Esophagus (tissue), 2 donors: ENCODE measurements around the gene ZBP1. TPM values are rescaled to one million over a fixed set of nuclear protein-coding genes. Genes with fewer than 3 reads are reported as not detected.
"Not testable (repeated sequence)": the region's sequence is repeated elsewhere in the genome, so short reads cannot be mapped to it uniquely, and the experiment has no call there.

Experiments
- H3K27ac ChIP-seq, 2 donors: one replicate each; pipeline ENCODE4 v1.5.1; 2013; ENCODE audit warnings: low read depth in 2 of 2, mild to moderate bottlenecking in 2 of 2, inconsistent platforms in 1 of 2, low read length in 1 of 2, moderate library complexity in 1 of 2
- H3K27me3 ChIP-seq, 2 donors: one replicate each; pipeline ENCODE4 v1.6.1; 2013; ENCODE audit warnings: low read length in 2 of 2, control low read depth in 1 of 2, mild to moderate bottlenecking in 1 of 2; ENCODE audit not compliant: insufficient read depth in 2 of 2, control insufficient read depth in 1 of 2
- H3K36me3 ChIP-seq, 2 donors: one replicate each; pipeline ENCODE4 v1.6.1; 2013; ENCODE audit warnings: low read length in 1 of 2; ENCODE audit not compliant: control insufficient read depth in 2 of 2, insufficient read depth in 2 of 2
- H3K4me1 ChIP-seq, 2 donors: one replicate each; pipeline ENCODE4 v1.6.1; 2013; ENCODE audit warnings: low read length in 1 of 2; ENCODE audit not compliant: control insufficient read depth in 2 of 2, insufficient read depth in 2 of 2
- H3K4me3 ChIP-seq, 2 donors: one replicate each; pipeline ENCODE4 v1.5.1; 2013; ENCODE audit warnings: low read length in 2 of 2, mild to moderate bottlenecking in 2 of 2, low read depth in 1 of 2, moderate library complexity in 1 of 2
- H3K9me3 ChIP-seq, 2 donors: one replicate each; pipeline ENCODE4 v1.6.1; 2013; ENCODE audit warnings: mild to moderate bottlenecking in 2 of 2, low read depth in 1 of 2, low read length in 1 of 2, moderate library complexity in 1 of 2; ENCODE audit not compliant: control insufficient read depth in 2 of 2, insufficient read depth in 1 of 2
- WGBS, 2 donors: extraction: QIAGEN DNeasy Blood & Tissue Kit; methylation state at CpG; one replicate each; pipeline ENCODE4 v1.1.7; 2013; 5-methylcytosine and 5-hydroxymethylcytosine counted together
- polyA plus RNA-seq, 2 donors: library from polyadenylated mRNA; stranded (reverse); fragments of 200-250 nt; gene quantifications; one replicate each; pipeline ENCODE4 v1.2.3, GENCODE V29; 2013
- donor health status: healthy with polysubstance abuse.
- donor health status: Bipolar disorder and iron deficiency.

Gene ZBP1
- polyA plus RNA-seq, 2 donors = 0.25 to 0.51 TPM

DNA sequence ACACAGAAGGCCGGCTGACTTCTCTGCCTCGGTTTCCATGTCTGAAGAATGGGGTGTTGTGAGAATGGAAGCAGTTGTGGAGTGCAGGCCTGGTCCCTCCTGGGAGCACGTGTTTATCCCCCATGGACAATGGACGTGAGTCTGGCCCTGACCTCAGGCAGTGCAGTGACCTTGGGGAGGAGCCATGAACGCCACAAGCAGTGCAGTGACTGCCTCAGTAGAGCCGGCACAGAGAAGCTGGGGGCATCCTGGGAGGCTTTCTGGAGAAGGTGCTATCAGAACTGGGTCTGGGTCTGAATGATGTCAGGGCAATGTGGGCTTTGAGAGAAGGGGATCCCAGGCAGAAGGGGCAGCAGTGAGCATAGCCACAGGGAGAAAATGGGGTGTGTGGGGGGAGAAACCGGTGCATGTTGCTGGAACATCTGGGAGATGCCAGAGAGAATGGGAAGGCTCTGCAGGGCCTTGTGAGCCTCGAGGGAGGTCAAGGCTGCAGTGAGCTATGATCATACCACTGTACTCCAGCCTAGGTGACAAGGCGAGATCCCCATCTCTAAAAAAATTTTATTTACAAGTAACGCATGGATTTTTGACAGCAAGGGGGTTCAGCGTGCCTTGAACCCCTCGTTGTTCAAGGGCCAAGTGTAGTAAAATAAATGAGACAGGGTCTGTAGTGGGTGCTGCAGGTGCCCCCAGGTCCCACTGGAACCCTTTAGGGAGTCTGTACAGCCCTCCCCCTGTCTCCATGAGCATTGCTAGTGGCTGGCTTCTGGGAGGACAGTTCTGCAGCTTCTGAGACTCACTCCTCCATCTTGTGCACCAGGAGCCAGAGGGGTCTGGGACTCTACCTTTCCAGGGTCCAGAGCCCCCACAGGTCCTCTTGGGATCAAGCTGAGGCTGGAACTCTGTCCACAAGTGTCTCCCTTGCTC is 27.0 kb upstream of the ZBP1 start:
- WGBS, 2 donors = 73 to 81% methylated on average over 12 of the region's 12 CpGs
- H3K27ac ChIP-seq = no peak overlapping the region
- H3K4me1 ChIP-seq = peaks cover 0 to 2% of the 10 kb centered on the region in 2 donors
- no peak overlapping the region for H3K4me3 ChIP-seq
- H3K36me3 ChIP-seq = peaks cover 0 to 8% of the 10 kb centered on the region in 2 donors
- H3K9me3 ChIP-seq = peaks cover 2 to 3% of the 10 kb centered on the region in 2 donors
- no peaks in the 10 kb centered on the region for H3K27me3 ChIP-seq

- Histone ChIP-seq H3K4me1 (no peaks in the 10 kb centered on the region), H3K27ac (no peak overlapping the region), H3K9me3 (peaks cover 0 to 2% of the 10 kb centered on the region in 2 donors), H3K4me3 (no peak overlapping the region), H3K27me3 (no peaks in the 10 kb centered on the region), H3K36me3 (no peaks in the 10 kb centered on the region)
- 79 to 86% methylated on average over 5 of the region's 5 CpGs for WGBS, 2 donors
Observed at GRCh38 chr20:57638895-57639236, 18.6 kb upstream of the ZBP1 start.

- Histone ChIP-seq H3K36me3 (no peaks in the 10 kb centered on the region), H3K4me1 (no peaks in the 10 kb centered on the region), H3K9me3 (peaks cover 0 to under 1% of the 10 kb centered on the region in 2 donors), H3K27ac (no peak overlapping the region), H3K27me3 (no peaks in the 10 kb centered on the region), H3K4me3 (no peak overlapping the region)
- 68 to 79% methylated on average over 7 of the region's 7 CpGs for WGBS, 2 donors
Observed at GRCh38 chr20:57638173-57638894, 18.1 kb upstream of the ZBP1 start.

GRCh38 chr20:57633945-57634491 is 13.8 kb upstream of the ZBP1 start:
- no peak overlapping the region for H3K27ac ChIP-seq
- H3K9me3 ChIP-seq = no peaks in the 10 kb centered on the region
- no peaks in the 10 kb centered on the region for H3K36me3 ChIP-seq
- no peak overlapping the region for H3K4me3 ChIP-seq
- WGBS, 2 donors = 85 to 91% methylated on average over 2 of the region's 2 CpGs
- no peaks in the 10 kb centered on the region for H3K4me1 ChIP-seq
- H3K27me3 ChIP-seq = no peaks in the 10 kb centered on the region

- H3K27me3 ChIP-seq = no peaks in the 10 kb centered on the region
Observed at GRCh38 chr20:57632286-57632685, 12.1 kb upstream of the ZBP1 start.

GRCh38 chr20:57630061-57630460 is 9.8 kb upstream of the ZBP1 start:
- Histone ChIP-seq H3K27ac (no peak overlapping the region), H3K4me3 (no peak overlapping the region), H3K36me3 (no peaks in the 10 kb centered on the region), H3K27me3 (no peaks in the 10 kb centered on the region), H3K4me1 (peaks cover 0 to 7% of the 10 kb centered on the region in 2 donors), H3K9me3 (no peaks in the 10 kb centered on the region)
- 72 to 78% methylated on average over 4 of the region's 4 CpGs for WGBS, 2 donors

More at GRCh38 chr20:57632286-57632685, 12.1 kb upstream of the ZBP1 start:
- Histone ChIP-seq H3K4me3 (no peak overlapping the region), H3K36me3 (no peaks in the 10 kb centered on the region), H3K27ac (no peak overlapping the region), H3K4me1 (peaks cover 0 to 7% of the 10 kb centered on the region in 2 donors), H3K9me3 (no peaks in the 10 kb centered on the region)
- 82 to 83% methylated on average over 2 of the region's 2 CpGs for WGBS, 2 donors

DNA sequence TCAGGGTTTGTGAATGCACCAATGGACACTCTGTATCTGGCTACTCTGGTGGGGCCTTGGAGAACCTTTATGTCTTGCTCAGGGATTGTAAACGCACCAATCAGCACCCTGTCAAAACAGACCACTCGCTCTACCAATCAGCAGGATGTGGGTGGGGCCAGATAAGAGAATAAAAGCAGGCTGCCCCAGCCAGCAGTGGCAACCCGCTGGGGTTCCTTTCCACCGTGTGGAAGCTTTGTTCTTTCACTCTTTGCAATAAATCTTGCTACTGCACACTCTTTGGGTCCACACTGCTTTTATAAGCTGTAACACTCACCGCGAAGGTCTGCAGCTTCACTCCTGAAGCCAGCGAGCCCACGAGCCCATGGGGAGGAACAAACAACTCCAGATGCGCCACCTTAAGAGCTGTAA is 9.3 kb upstream of the ZBP1 start:
- H3K27me3 ChIP-seq, H3K4me3 ChIP-seq, H3K36me3 ChIP-seq, H3K9me3 ChIP-seq, H3K4me1 ChIP-seq, H3K27ac ChIP-seq: not testable (repeated sequence)
- WGBS, 2 donors = 75 to 79% methylated on average over 9 of the region's 9 CpGs

DNA sequence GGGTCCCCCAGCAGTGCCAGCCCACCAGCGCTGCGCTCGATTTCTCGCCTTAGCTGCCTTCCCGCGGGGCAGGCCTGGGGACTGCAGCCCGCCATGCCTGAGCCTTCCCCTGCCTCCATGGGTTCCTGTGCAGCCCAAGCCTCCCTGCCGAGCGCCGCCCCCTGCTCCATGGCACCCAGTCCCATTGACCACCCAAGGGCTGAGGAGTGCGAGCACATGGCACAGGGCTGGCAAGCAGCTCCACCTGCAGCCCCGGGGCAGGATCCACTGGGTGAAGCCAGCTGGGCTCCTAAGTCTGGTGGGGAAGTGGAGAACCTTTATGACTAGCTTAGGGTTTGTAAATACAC is 8.7 kb upstream of the ZBP1 start:
- H3K4me1 ChIP-seq, H3K4me3 ChIP-seq, H3K27ac ChIP-seq, H3K36me3 ChIP-seq, H3K27me3 ChIP-seq, H3K9me3 ChIP-seq: not testable (repeated sequence)
- 91 to 97% methylated on average over 11 to 12 of the region's 12 CpGs for WGBS, 2 donors

GRCh38 chr20:57628047-57628961 is 8.1 kb upstream of the ZBP1 start:
- Histone ChIP-seq H3K9me3 (no peaks in the 10 kb centered on the region), H3K27ac (peak overlapping the region; percentile 40 to 67), H3K36me3 (no peaks in the 10 kb centered on the region), H3K4me1 (peaks cover 2 to 7% of the 10 kb centered on the region in 2 donors), H3K4me3 (no peak overlapping the region), H3K27me3 (no peaks in the 10 kb centered on the region)
- WGBS, 2 donors = 52 to 57% methylated on average over 27 to 29 of the region's 29 CpGs
